Erythroblast (primary cell): ENCODE measurements around the gene ISM2.

Experiments used
- DNase-seq, 2 experiments: peaks; one replicate each; lab custom pipeline; 2025; lab: John Stamatoyannopoulos, UW
- GATA1 ChIP-seq: IDR thresholded peaks from 2 replicates; pipeline ENCODE4 v1.6.1; 2011; ENCODE audit warnings: low read depth, mild to moderate bottlenecking, control low read depth, low read length, moderate library complexity
- POLR2A ChIP-seq: IDR thresholded peaks from 2 replicates; pipeline ENCODE4 v1.6.1; 2011; ENCODE audit warnings: mild to moderate bottlenecking, low read length

The ISM2 gene

GRCh38 chr14:77524536-77524935 lies 25.9 kb upstream of the ISM2 start:
- TF ChIP-seq GATA1 (no peak), POLR2A (no peak)
- no peak for DNase-seq

GRCh38 chr14:77523109-77523508 lies 24.5 kb upstream of the ISM2 start:
- no peak for DNase-seq
- TF ChIP-seq GATA1 (no peak), POLR2A (no peak)

- no peak for DNase-seq
- TF ChIP-seq POLR2A (no peak), GATA1 (no peak)
These were observed 21.9 kb upstream of the ISM2 start for GRCh38 chr14:77520555-77520954.

GRCh38 chr14:77516126-77516525 lies 17.5 kb upstream of the ISM2 start:
- TF ChIP-seq POLR2A (no peak), GATA1 (no peak)
- no peak for DNase-seq

GRCh38 chr14:77511486-77512162 lies 13.0 kb upstream of the ISM2 start:
- no peak for DNase-seq
- TF ChIP-seq GATA1, result no peak
- TF ChIP-seq POLR2A, result no peak

- TF ChIP-seq POLR2A (no peak), GATA1 (no peak)
- no peak for DNase-seq
These were observed 10.8 kb upstream of the ISM2 start for GRCh38 chr14:77509366-77509765.

- TF ChIP-seq GATA1 (no peak), POLR2A (no peak)
- no peak for DNase-seq
These were observed 10.3 kb upstream of the ISM2 start for GRCh38 chr14:77508876-77509275.

GRCh38 chr14:77508249-77508648 lies 9.6 kb upstream of the ISM2 start:
- TF ChIP-seq POLR2A (no peak), GATA1 (no peak)
- DNase-seq, result no peak

- no peak for DNase-seq
- TF ChIP-seq GATA1, result no peak
- no peak for TF ChIP-seq POLR2A
These were observed 9.1 kb upstream of the ISM2 start for GRCh38 chr14:77507762-77508161.

- no peak for DNase-seq
- TF ChIP-seq POLR2A (no peak), GATA1 (no peak)
These were observed 6.4 kb upstream of the ISM2 start for GRCh38 chr14:77505031-77505430.

GRCh38 chr14:77503138-77503537 lies 4.5 kb upstream of the ISM2 start:
- TF ChIP-seq POLR2A (no peak), GATA1 (no peak)
- no peak for DNase-seq

- TF ChIP-seq POLR2A (no peak), GATA1 (no peak)
- DNase-seq, result no peak
These were observed 3.6 kb upstream of the ISM2 start for GRCh38 chr14:77502109-77502782.

- DNase-seq, result no peak
- TF ChIP-seq POLR2A (no peak), GATA1 (no peak)
These were observed 440 bp upstream of the ISM2 start for GRCh38 chr14:77498984-77499527.

- no peak for DNase-seq
- TF ChIP-seq POLR2A (no peak), GATA1 (no peak)
These were observed 3.3 kb downstream of the ISM2 start for GRCh38 chr14:77495334-77495733.
